Measurements from ENCODE around the gene FBLN5. TPM values are rescaled to one million over a fixed set of nuclear protein-coding genes. Genes with fewer than 3 reads are reported as not detected.

The FBLN5 gene
- total and polyA plus RNA-seq, 2 donors (not counting 3 experiments of a cell fraction or from before 2014, with no cell fraction given), result 27.6 to 33.1 TPM

- H3K9ac ChIP-seq (replicated peaks; ENCODE audit: extremely low read depth, insufficient read depth, low read length), result no peak overlapping the region
- H2AFZ ChIP-seq (ENCODE audit: low read depth, low read length), result no peak overlapping the region
- CTCF ChIA-PET, result interaction anchor here (0.9 kb wide), 1 partner anchor 9 kb away, joined by 4 read pairs; no protein-coding TSS in a partner anchor
- no peak overlapping the region for H3K4me3 ChIP-seq (replicated peaks in 1 of 3; ENCODE audit: insufficient read depth in 1 of 3, low read depth in 1 of 3, low read length in 3 of 3)
- H3K9me1 ChIP-seq (replicated peaks; ENCODE audit: control insufficient read depth, extremely low read depth, insufficient read depth, low read length), result no peaks in the 10 kb centered on the region
- FAIRE-seq (no peak), DNase-seq (ENCODE audit: low read depth, low spot score) (no peak)
- H3K27ac ChIP-seq (ENCODE audit: insufficient read depth, low read depth, low read length), result no peak overlapping the region
- H3K4me2 ChIP-seq (ENCODE audit: insufficient read depth, low read length), result no peak overlapping the region
- dilution Hi-C loops (cut with MboI; ENCODE audit: extremely low pct_ligation_motif_present, low sequenced_read_pairs) (no loop called here), intact Hi-C loops (cut with micrococcal nuclease) (no loop called here)
- H3K4me1 ChIP-seq (ENCODE audit: control insufficient read depth, extremely low read depth, insufficient read depth, low read length), result peaks cover 7% of the 10 kb centered on the region
- no peaks in the 10 kb centered on the region for H4K20me1 ChIP-seq (replicated peaks; ENCODE audit: control insufficient read depth, extremely low read depth, insufficient read depth, low read length)
- POLR2A ChIA-PET, result no interaction called here
- TF ChIP-seq GATA2 (IDR thresholded peaks at IDR 0.05; ENCODE audit: insufficient read depth, insufficient read length, low read depth, low read length), result no peak
- TF ChIP-seq, protein P1, sequence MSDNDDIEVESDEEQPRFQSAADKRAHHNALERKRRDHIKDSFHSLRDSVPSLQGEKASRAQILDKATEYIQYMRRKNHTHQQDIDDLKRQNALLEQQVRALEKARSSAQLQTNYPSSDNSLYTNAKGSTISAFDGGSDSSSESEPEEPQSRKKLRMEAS (IDR thresholded peaks at IDR 0.05; ENCODE audit: insufficient read depth, insufficient read length), result no peak
- no peak for TF ChIP-seq JUN (IDR thresholded peaks at IDR 0.05; ENCODE audit: borderline replicate concordance, insufficient read depth, insufficient read length, low read depth)
- no peak for TF ChIP-seq MYC (IDR thresholded peaks at IDR 0.05; ENCODE audit: low read depth, low read length)
- H3K36me3 ChIP-seq (ENCODE audit: control insufficient read depth in 2 of 2, extremely low read depth in 1 of 2, insufficient read depth in 2 of 2, low read length in 2 of 2), result no peaks in the 10 kb centered on the region
- no peaks in the 10 kb centered on the region for H3K79me2 ChIP-seq (ENCODE audit: control insufficient read depth, insufficient read depth, low read length)
- no peaks in the 10 kb centered on the region for H3K9me3 ChIP-seq (replicated peaks; ENCODE audit: control insufficient read depth, insufficient read depth, low read length)
- BruUV-seq (replicated peaks), result no TSS peak
- no peaks in the 10 kb centered on the region for H3K27me3 ChIP-seq (ENCODE audit: control insufficient read depth in 2 of 2, insufficient read depth in 2 of 2, low read length in 2 of 2)
Measured at GRCh38 chr14:91870890-91871289, 76.6 kb downstream of the FBLN5 start.

- Histone ChIP-seq H4K20me1 (replicated peaks; ENCODE audit: control insufficient read depth, extremely low read depth, insufficient read depth, low read length) (no peaks in the 10 kb centered on the region), H3K9me1 (replicated peaks; ENCODE audit: control insufficient read depth, extremely low read depth, insufficient read depth, low read length) (no peaks in the 10 kb centered on the region), H3K36me3 (ENCODE audit: control insufficient read depth in 2 of 2, extremely low read depth in 1 of 2, insufficient read depth in 2 of 2, low read length in 2 of 2) (no peaks in the 10 kb centered on the region), H3K4me3 (replicated peaks in 1 of 3; ENCODE audit: insufficient read depth in 1 of 3, low read depth in 1 of 3, low read length in 3 of 3) (no peak overlapping the region), H3K79me2 (ENCODE audit: control insufficient read depth, insufficient read depth, low read length) (no peaks in the 10 kb centered on the region), H3K27ac (ENCODE audit: insufficient read depth, low read depth, low read length) (no peak overlapping the region), H3K9me3 (replicated peaks; ENCODE audit: control insufficient read depth, insufficient read depth, low read length) (no peaks in the 10 kb centered on the region), H3K4me1 (ENCODE audit: control insufficient read depth, extremely low read depth, insufficient read depth, low read length) (peaks cover 7% of the 10 kb centered on the region), H3K27me3 (ENCODE audit: control insufficient read depth in 2 of 2, insufficient read depth in 2 of 2, low read length in 2 of 2) (no peaks in the 10 kb centered on the region), H2AFZ (ENCODE audit: low read depth, low read length) (no peak overlapping the region), H3K9ac (replicated peaks; ENCODE audit: extremely low read depth, insufficient read depth, low read length) (no peak overlapping the region), H3K4me2 (ENCODE audit: insufficient read depth, low read length) (no peak overlapping the region)
- TF ChIP-seq GATA2 (IDR thresholded peaks at IDR 0.05; ENCODE audit: insufficient read depth, insufficient read length, low read depth, low read length) (no peak), JUN (IDR thresholded peaks at IDR 0.05; ENCODE audit: borderline replicate concordance, insufficient read depth, insufficient read length, low read depth) (no peak), POLR2A (IDR thresholded peaks at IDR 0.05; ENCODE audit: low read depth, low read length) (no peak), MYC (IDR thresholded peaks at IDR 0.05; ENCODE audit: low read depth, low read length) (no peak), POLR2AphosphoS5 (IDR thresholded peaks at IDR 0.05; ENCODE audit: insufficient read depth, low read depth, low read length) (no peak), FOS (IDR thresholded peaks at IDR 0.05; ENCODE audit: borderline replicate concordance, insufficient read depth, low read length) (no peak), EZH2 (IDR thresholded peaks at IDR 0.05; ENCODE audit: borderline replicate concordance, low read depth, low read length, severe bottlenecking) (no peak)
- TF ChIP-seq, protein P2, sequence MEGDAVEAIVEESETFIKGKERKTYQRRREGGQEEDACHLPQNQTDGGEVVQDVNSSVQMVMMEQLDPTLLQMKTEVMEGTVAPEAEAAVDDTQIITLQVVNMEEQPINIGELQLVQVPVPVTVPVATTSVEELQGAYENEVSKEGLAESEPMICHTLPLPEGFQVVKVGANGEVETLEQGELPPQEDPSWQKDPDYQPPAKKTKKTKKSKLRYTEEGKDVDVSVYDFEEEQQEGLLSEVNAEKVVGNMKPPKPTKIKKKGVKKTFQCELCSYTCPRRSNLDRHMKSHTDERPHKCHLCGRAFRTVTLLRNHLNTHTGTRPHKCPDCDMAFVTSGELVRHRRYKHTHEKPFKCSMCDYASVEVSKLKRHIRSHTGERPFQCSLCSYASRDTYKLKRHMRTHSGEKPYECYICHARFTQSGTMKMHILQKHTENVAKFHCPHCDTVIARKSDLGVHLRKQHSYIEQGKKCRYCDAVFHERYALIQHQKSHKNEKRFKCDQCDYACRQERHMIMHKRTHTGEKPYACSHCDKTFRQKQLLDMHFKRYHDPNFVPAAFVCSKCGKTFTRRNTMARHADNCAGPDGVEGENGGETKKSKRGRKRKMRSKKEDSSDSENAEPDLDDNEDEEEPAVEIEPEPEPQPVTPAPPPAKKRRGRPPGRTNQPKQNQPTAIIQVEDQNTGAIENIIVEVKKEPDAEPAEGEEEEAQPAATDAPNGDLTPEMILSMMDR (IDR thresholded peaks at IDR 0.05; ENCODE audit: extremely low read depth in 1 of 2, insufficient read depth in 1 of 2, low read depth in 1 of 2, low read length in 2 of 2), result no peak
- TF ChIP-seq, protein P1 (IDR thresholded peaks at IDR 0.05; ENCODE audit: insufficient read depth, insufficient read length), result no peak
- no TSS peak for BruUV-seq (replicated peaks)
- dilution Hi-C loops (cut with MboI; ENCODE audit: extremely low pct_ligation_motif_present, low sequenced_read_pairs), result no loop called here
- no peak for FAIRE-seq
- POLR2A ChIA-PET, result no interaction called here
- DNase-seq (ENCODE audit: low read depth, low spot score), result no peak
- intact Hi-C loops (cut with micrococcal nuclease), result no loop called here
- CTCF ChIA-PET, result interaction anchor here (1.0 kb wide), 1 partner anchor 16 kb away, joined by 3 read pairs; no protein-coding TSS in a partner anchor
Measured at GRCh38 chr14:91870001-91870400, 77.5 kb downstream of the FBLN5 start.

All from endothelial cell of umbilical vein (primary cell).